Measurements from ENCODE around the gene RFX5. TPM values are rescaled to one million over a fixed set of nuclear protein-coding genes. Genes with fewer than 3 reads are reported as not detected.

Gene RFX5
- total and polyA plus RNA-seq, 2 of the 13 experiments (the other 11 are each of a cell fraction or from before 2014, with no cell fraction given) = 17.9 to 36.2 TPM

DNA sequence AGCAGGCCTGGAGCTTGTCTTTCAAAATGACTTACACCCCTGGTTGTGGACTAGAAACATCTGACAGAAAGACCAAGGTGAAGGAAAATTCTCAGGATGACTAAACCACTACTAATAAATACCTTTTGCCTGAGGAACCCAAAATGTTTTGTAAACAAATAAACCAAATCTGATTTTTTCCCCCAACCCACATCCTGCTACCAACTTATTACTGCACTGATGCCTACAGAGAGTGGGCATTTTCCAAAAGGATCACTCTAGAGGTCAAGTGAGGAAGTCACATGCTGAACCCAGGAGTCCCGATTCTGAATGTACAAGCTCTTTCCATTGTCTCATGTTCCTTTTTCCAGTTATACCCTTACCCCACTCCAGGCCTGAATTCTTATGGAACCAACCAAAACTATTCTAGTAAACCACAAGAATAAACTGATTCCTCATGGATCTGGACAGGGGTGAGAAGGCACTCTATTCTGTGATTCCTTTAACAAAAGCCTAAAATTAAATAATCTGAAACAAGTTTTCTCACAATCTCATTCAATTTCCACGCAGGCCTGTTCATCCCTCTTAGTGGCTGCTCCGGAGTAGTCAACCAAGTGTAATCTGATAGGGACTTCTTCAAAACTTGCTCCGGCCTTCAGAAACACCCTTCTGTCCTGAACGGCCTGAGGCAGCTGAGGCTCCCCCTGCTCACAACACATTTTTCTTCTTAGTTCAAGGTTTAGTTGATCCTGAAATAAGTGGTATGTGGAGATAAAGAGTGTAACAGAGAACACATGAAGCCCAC is 21.2 kb downstream of the RFX5 start:
- intact Hi-C loops (cut with micrococcal nuclease; ENCODE audit: unreplicated experiment) = no loop called here
- peak overlapping the region; percentile 78 to 82 (median 79) for H3K4me3 ChIP-seq (replicated peaks in 1 of 3; ENCODE audit: insufficient read depth in 1 of 3, low read depth in 2 of 3, low read length in 3 of 3)
- H3K4me1 ChIP-seq (ENCODE audit: insufficient read depth, low read length) = peaks cover 33% of the 10 kb centered on the region
- no peaks in the 10 kb centered on the region; a peak in 1 of 5 replicates for H3K27me3 ChIP-seq (ENCODE audit: control insufficient read depth in 1 of 2, insufficient read depth in 2 of 2, low read length in 2 of 2)
- DNase-seq (ENCODE audit: low spot score) (no peak), ATAC-seq (no peak), FAIRE-seq (no peak)
- POLR2A ChIA-PET = interaction anchor here (0.9 to 2.5 kb wide), 3 partner anchors 12 to 25 kb away, joined by 3 to 21 read pairs (median 19); no protein-coding TSS in a partner anchor
- no peak overlapping the region for H2AFZ ChIP-seq (ENCODE audit: low read length)
- CTCF ChIA-PET (ENCODE audit: low intra/inter-chr PET ratio, low total read pairs) = no interaction called here
- peak overlapping the region; percentile 92 for H3K4me2 ChIP-seq (ENCODE audit: low read depth, low read length)
- H3K27ac ChIP-seq (ENCODE audit: extremely low read length, insufficient read depth, low read length) = no peak overlapping the region
- no peaks in the 10 kb centered on the region for H3K9me3 ChIP-seq (ENCODE audit: low read length)
- peak overlapping the region; percentile 87; the same call in 1 of the 2 replicates for H3K9ac ChIP-seq (ENCODE audit: insufficient read depth, low read depth, low read length)
- H3K36me3 ChIP-seq (replicated peaks in 1 of 2; ENCODE audit: control insufficient read depth in 1 of 2, insufficient read depth in 2 of 2, low read length in 2 of 2) = peaks cover 3 to 6% of the 10 kb centered on the region in 2 experiments; a peak in 3 of 5 replicates
- no peaks in the 10 kb centered on the region for H4K20me1 ChIP-seq (ENCODE audit: insufficient read depth, low read length)
- in situ Hi-C loops (cut with HindIII; ENCODE audit: extremely low pct_ligation_motif_present, low pct_unique_long_range_greater_than_20kb) = no loop called here
- TF ChIP-seq ZNF354B (CRISPR knock-in tag; IDR thresholded peaks at IDR 0.05) = no peak
- BruUV-seq (replicated peaks) = TSS peak; percentile 64
- WGBS (ENCODE audit: low lambda C conversion rate) = 66% methylated on average over 5 of the region's 5 CpGs
- peaks cover 18% of the 10 kb centered on the region for H3K79me2 ChIP-seq (ENCODE audit: insufficient read depth, low read length)

- peaks cover 18% of the 10 kb centered on the region for H3K79me2 ChIP-seq (ENCODE audit: insufficient read depth, low read length)
- ATAC-seq = no peak
- TF ChIP-seq SSRP1 (CRISPR knock-in tag; IDR thresholded peaks at IDR 0.05) (no peak), HDAC1 (CRISPR knock-in tag; IDR thresholded peaks at IDR 0.05) (no peak), ZNF160 (CRISPR knock-in tag; IDR thresholded peaks at IDR 0.05) (no peak), HNRNPH1 (optimal IDR thresholded peaks at IDR 0.05; ENCODE audit: low read depth, low read length) (no peak), ZNF143 (CRISPR knock-in tag; IDR thresholded peaks at IDR 0.05) (no peak), ZNF234 (CRISPR knock-in tag; conservative IDR thresholded peaks at IDR 0.05) (no peak), ATF2 (CRISPR knock-in tag; IDR thresholded peaks at IDR 0.05) (no peak), ZBTB26 (CRISPR knock-in tag; IDR thresholded peaks at IDR 0.05; ENCODE audit: borderline replicate concordance) (no peak), ZNF556 (CRISPR knock-in tag; IDR thresholded peaks at IDR 0.05; ENCODE audit: borderline replicate concordance) (no peak), ZNF788 (CRISPR knock-in tag; IDR thresholded peaks at IDR 0.05; ENCODE audit: borderline replicate concordance) (no peak), ZBTB20 (CRISPR knock-in tag; IDR thresholded peaks at IDR 0.05; ENCODE audit: borderline replicate concordance, low read depth) (no peak), TSC22D2 (CRISPR knock-in tag; IDR thresholded peaks at IDR 0.05; ENCODE audit: borderline replicate concordance) (no peak), FOXC1 (CRISPR knock-in tag; IDR thresholded peaks at IDR 0.05; ENCODE audit: borderline replicate concordance) (no peak)
- TF ChIP-seq, protein P1, sequence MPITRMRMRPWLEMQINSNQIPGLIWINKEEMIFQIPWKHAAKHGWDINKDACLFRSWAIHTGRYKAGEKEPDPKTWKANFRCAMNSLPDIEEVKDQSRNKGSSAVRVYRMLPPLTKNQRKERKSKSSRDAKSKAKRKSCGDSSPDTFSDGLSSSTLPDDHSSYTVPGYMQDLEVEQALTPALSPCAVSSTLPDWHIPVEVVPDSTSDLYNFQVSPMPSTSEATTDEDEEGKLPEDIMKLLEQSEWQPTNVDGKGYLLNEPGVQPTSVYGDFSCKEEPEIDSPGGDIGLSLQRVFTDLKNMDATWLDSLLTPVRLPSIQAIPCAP (CRISPR knock-in tag; IDR thresholded peaks at IDR 0.05; ENCODE audit: low read depth) = no peak
Measured at GRCh38 chr1:151325231-151325630, 21.8 kb downstream of the RFX5 start.

More at GRCh38 chr1:151325231-151325630, 21.8 kb downstream of the RFX5 start:
- no peak for DNase-seq (ENCODE audit: low spot score)
- FAIRE-seq = no peak
- CTCF ChIA-PET (ENCODE audit: low intra/inter-chr PET ratio, low total read pairs) = no interaction called here
- Histone ChIP-seq H4K20me1 (ENCODE audit: insufficient read depth, low read length) (no peaks in the 10 kb centered on the region), H3K36me3 (replicated peaks in 1 of 2; ENCODE audit: control insufficient read depth in 1 of 2, insufficient read depth in 2 of 2, low read length in 2 of 2) (peaks cover 3 to 6% of the 10 kb centered on the region in 2 experiments; a peak in 4 of 5 replicates), H3K4me1 (ENCODE audit: insufficient read depth, low read length) (peaks cover 33% of the 10 kb centered on the region), H3K27ac (ENCODE audit: extremely low read length, insufficient read depth, low read length) (no peak overlapping the region), H3K9me3 (ENCODE audit: low read length) (no peaks in the 10 kb centered on the region), H3K4me2 (ENCODE audit: low read depth, low read length) (0 out of 2 replicates have a peak overlapping the region, but pooled peaks have one; percentile 92), H3K27me3 (ENCODE audit: control insufficient read depth in 1 of 2, insufficient read depth in 2 of 2, low read length in 2 of 2) (no peaks in the 10 kb centered on the region; a peak in 1 of 5 replicates), H3K4me3 (replicated peaks in 1 of 3; ENCODE audit: insufficient read depth in 1 of 3, low read depth in 2 of 3, low read length in 3 of 3) (no peak overlapping the region), H2AFZ (ENCODE audit: low read length) (no peak overlapping the region), H3K9ac (ENCODE audit: insufficient read depth, low read depth, low read length) (no peak overlapping the region)
- 98% methylated on average over 7 of the region's 7 CpGs for WGBS (ENCODE audit: low lambda C conversion rate)
- no TSS peak for BruUV-seq (replicated peaks)
- in situ Hi-C loops (cut with HindIII; ENCODE audit: extremely low pct_ligation_motif_present, low pct_unique_long_range_greater_than_20kb) = no loop called here
- intact Hi-C loops (cut with micrococcal nuclease; ENCODE audit: unreplicated experiment) = no loop called here
- POLR2A ChIA-PET = no interaction called here

Measured in HepG2 (cell line).